ENCODE measurements around the gene EHBP1L1.
A peak's percentile ranks its signal among the peaks of the same experiment; 100 is the strongest.
"Not testable (repeated sequence)": the region's sequence is repeated elsewhere in the genome, so short reads cannot be mapped to it uniquely, and the experiment has no call there.

EHBP1L1 gene

DNA sequence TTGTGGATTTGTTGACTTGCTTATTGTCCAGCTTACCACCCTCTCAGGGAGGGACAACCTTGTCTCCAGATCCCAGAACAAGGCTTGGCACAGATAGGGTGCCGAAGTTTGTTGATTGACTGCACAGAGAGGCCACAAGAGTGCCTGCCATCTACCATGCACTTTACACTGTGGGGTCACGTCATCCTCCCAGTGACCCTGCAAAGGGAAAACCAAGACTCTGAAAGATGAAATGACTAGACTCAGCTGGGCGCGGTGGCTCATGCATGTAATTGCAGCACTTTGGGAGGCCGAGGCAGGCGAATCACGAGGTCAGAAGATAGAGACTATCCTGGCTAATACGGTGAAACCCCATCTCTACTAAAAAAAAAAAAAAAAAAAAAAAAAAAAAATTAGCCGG lies 13.1 kb upstream of the EHBP1L1 start:
- DNase-seq, result no peak

DNA sequence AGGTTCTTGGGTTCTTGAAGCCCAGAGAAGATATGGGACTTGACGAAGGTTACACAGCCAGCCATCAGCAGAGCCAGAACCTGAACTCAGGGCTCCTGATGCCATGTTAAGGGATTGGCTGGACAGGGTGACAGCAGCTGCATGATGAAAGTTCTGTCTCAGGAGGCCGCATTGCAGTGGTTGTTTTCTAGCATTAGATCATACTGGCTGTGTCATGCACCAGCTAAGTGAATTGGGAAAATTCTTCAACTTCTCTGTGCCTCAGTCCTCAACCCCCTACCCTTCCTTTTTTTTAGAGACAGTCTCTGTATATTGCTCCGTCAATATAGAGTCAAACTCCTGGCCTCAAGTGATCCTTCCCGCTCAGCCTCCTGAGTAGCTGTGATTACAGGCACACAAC lies 12.3 kb upstream of the EHBP1L1 start:
- no peak for DNase-seq

GRCh38 chr11:65564879-65565559 lies 10.8 kb upstream of the EHBP1L1 start:
- not testable (repeated sequence) for DNase-seq

- DNase-seq, result no peak
Measured at GRCh38 chr11:65565624-65566453, 10.0 kb upstream of the EHBP1L1 start.

GRCh38 chr11:65569164-65569972 lies 6.5 kb upstream of the EHBP1L1 start:
- no peak for DNase-seq

DNA sequence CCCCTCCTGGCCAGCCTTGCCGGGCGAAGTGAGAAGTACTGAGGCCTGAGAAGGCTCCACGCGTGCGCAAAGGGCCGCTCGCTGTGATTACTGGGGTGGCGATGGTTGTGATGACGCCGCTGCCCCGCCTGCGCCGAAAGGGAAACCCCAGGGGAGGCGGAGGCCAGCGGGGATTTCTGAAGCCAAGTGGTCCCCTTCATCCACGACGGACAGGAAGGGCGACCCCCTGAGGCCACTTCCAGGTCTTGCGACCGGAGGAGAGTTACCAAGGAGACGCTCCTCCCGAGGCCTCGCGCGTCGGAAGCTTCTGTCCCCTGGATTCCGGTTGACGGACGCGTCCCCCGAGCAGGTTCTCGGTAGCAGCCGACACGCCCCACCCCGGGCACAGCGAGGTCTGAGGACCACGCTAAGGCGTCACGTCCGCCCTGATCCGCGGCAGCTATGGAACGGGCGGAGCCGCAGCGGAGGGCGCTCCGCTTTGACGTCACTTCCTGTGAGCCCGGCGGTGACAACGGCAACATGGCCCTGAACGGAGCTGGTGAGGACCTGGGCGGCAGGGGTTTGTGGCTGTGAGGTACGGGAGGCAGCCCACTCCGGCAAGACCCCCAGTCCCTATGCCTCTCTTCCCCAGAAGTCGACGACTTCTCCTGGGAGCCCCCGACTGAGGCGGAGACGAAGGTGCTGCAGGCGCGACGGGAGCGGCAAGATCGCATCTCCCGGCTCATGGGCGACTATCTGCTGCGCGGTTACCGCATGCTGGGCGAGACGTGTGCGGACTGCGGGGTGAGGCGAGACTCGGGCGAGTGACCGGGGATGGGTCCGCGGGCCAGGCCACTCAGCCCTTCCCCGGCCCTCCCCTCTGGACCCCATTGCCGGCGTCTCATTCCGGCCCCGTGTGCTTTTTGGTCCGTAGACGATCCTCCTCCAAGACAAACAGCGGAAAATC lies 5.6 kb upstream of the EHBP1L1 start, which contains the start of gene ZNRD2:
TSS of gene ZNRD2 (plus strand) at position 505 of the 946 bp plus-strand sequence. CDS start at position 520, 15 bp downstream.
- peak; percentile 99 for DNase-seq

DNA sequence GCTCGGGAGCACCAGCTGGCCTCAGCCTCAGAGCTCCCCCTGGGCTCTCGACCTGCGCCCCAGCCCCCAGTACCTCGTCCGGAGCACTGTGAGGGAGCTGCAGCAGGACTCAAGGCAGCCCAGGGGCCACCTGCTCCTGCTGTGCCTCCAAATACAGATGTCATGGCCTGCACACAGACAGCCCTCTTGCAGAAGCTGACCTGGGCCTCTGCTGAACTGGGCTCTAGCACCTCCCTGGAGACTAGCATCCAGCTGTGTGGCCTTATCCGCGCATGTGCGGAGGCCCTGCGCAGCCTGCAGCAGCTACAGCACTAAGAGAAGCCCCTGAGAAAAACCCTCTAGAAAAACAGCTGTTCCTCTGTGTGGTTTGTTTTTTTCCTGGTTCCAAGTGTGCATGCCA lies 4.4 kb upstream of the EHBP1L1 start:
- DNase-seq, result no peak

GRCh38 chr11:65571940-65572339 lies 3.9 kb upstream of the EHBP1L1 start:
- peak; percentile 76 for DNase-seq

- DNase-seq, result peak; percentile 89
Measured at GRCh38 chr11:65572356-65573051, 3.3 kb upstream of the EHBP1L1 start, which contains the start of gene FAM89B. FAM89B (plus strand) TSS chr11:65572538; CDS start chr11:65572670, 132 bp downstream.

DNA sequence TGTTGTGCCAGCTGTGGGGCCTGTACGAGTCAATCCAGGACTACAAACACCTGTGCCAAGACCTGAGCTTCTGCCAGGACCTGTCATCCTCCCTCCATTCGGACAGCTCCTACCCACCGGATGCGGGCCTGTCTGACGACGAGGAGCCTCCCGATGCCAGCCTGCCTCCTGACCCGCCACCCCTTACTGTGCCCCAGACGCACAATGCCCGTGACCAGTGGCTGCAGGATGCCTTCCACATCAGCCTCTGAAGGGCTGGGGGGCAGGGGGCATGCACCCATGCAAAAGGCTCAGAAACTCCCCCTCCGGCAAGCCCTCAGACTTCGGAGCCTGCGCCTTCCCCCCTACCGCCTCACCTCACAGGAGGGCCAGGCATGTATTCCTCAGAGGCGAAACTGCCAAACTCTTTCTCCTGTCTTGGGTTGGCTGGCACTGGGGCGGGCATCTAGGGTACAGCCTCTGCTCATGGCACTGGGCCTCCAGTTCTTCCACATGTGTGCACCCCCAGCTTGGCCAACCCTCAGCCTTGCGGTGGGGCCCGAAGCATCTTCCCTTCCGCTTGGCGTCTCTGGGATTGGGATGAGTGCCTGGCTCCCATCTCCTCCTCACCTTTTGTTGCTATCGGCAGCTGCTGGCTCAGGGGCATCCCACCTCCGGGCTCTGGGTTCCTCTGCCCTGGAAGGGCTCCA lies 2.3 kb upstream of the EHBP1L1 start:
- no peak for DNase-seq

DNA sequence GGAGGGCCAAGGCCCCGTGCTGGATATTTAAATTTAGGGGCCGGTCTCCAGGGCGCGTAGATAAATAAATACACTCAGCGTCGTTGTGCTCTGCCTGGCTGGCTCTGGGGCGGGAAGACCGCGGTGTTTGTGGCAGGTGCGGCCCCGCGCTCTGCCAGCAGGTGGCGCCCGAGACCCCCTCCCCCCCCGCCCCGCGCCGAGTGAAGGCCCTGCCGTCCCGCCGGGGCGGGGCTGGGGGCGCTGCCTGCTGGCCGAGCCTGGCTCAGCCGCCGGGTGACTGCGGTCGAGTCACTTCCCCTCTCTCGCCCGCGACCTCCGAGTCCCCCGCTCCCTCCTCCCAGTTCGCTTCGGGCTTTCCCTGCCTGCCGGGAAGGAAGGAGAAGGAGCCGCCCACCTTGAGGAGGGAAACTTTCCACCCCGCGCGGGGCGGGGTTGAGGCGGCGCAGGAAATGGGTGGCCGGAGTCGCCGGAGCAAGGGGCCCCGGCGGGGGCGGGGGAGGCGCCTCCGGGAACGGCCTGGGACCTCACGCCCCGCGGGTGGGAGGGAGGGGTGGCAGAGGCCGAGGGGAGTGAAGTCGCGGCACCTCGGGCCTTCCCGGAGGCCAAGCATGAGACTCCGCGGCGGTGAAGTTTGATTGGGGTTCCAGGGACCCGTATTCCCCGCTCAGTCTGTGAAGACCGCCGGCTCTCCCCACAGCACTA lies 1.6 kb upstream of the EHBP1L1 start:
- peak; percentile 91 for DNase-seq

GRCh38 chr11:65574811-65575567 lies 864 bp upstream of the EHBP1L1 start:
- peak; percentile 92 for DNase-seq

DNA sequence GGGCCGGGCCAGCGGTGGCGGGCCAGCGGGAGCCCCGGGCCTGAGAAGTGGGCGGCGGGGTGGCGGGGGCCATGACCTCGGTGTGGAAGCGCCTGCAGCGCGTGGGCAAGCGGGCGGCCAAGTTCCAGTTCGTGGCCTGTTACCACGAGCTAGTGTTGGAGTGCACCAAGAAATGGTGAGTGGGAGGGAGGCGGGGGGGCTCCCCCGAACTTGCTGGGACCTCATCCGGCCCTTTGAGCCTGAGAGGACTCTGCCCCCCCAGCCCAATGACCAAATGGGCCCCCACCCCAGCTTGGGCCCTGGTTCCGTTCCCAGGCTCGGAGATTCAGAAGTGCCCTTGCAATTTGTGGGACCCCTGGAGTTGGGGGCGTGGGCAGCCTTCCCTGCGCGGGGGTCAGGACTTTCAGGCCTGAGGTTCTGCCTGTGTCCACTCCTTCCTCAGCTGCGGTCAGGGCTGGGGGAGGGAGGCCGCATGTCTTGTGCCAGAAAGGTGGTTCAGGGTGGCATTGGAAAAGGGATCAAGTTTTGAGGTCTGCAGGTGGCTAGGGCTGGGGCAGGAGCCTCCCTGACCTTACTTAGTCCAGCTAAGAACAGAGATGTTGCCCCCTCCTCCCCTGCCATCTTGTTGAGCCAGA lies 496 bp downstream of the EHBP1L1 start:
- DNase-seq, result no peak

- DNase-seq, result peak; percentile 48
Measured at GRCh38 chr11:65576867-65577755, 1.3 kb downstream of the EHBP1L1 start.

DNA sequence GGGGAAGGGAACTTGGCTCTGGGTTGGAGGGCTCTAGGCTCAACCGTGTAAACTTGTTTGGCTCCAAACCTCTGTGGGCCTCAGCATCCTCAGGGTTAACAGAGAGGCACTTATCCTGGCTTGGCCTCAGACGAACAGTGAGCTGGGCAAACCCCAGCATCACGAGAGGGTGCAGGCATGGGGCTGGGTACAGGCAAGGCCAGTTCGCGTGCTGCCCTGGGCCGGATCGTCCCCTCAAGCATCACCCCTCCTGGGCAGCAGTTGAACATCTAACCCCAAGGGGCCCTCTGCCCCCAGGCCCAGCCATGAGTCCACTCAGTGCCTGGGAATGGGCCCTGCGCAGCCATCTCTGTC lies 1.9 kb downstream of the EHBP1L1 start:
- DNase-seq, result no peak

DNA sequence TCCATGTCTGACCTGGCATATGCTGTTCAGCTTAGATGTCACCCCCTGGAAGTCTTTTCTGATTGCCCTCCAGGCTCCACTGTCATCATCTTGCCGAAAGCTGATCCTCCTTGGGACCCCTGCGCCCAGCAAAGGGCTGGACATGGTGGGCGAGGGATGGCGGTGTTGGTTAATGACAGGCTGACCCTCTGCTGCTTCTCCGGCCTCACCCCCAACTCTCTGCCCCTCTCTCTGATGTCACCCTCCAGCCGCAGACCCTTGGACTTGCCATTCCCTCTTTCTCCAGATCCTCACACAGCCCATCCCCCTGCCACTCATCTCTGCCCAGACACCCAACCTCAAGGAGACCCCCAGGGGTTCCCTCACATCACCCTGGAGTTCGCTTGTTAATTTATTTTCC lies 2.3 kb downstream of the EHBP1L1 start:
- no peak for DNase-seq

DNA sequence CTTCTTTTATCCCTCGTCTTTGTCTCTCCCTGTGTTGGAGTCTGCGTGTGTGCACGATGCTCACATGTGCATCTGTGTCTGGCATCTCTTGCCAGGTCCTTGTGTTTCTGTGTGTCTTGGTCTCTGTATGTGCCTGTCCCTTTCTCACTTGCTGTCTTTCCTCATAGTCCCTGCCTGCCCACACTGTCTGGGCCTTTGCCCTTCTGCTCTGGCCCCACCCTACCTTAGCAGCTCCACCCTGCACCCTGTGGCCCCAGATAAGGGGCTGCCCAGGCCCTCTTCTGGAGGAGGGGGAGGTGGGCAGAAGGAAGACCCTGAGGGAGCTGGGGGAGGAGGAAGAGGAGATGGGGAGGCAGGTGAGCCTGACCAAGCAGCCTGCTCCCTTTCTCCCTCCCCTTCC lies 2.8 kb downstream of the EHBP1L1 start:
- no peak for DNase-seq

DNA sequence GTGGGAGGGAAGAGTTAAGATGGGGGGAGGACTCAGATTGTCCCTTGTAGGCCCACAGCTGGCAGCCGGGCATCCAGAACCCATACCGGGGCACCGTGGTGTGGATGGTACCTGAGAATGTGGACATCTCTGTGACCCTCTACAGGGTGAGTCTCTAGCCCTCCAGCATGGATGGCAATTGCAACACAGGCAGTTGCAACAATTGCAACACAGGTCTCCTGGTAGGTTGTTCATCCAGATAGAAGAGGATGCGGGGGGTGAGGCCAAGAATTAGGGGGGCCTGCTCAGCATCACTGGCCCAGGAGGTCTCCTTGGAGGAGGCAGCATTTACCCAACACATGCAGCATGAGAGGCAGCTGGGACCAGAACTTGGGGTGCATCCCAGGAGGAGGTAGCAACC lies 3.4 kb downstream of the EHBP1L1 start:
- DNase-seq, result no peak
